HG02938 (cell line): ENCODE measurements around the gene C16orf86.
A peak's percentile ranks its signal among the peaks of the same experiment; 100 is the strongest.

ENCODE experiments used
- ATAC-seq: cut with Tn5 transposase; IDR thresholded peaks from one replicate; pipeline ENCODE4 v1.9.1; 2021; ENCODE audit warnings: mild to moderate bottlenecking, moderate library complexity; ENCODE audit not compliant: unreplicated experiment

The C16orf86 gene

GRCh38 chr16:67666032-67666551, 522 bp upstream of the C16orf86 start:
- no peak for ATAC-seq

GRCh38 chr16:67667453-67667816, 821 bp downstream of the C16orf86 start:
- ATAC-seq, result no peak

GRCh38 chr16:67667817-67668494, 1.3 kb downstream of the C16orf86 start:
- peak; percentile 66 for ATAC-seq

- ATAC-seq, result no peak
These were observed 2.0 kb downstream of the C16orf86 start for GRCh38 chr16:67668495-67669157.

DNA sequence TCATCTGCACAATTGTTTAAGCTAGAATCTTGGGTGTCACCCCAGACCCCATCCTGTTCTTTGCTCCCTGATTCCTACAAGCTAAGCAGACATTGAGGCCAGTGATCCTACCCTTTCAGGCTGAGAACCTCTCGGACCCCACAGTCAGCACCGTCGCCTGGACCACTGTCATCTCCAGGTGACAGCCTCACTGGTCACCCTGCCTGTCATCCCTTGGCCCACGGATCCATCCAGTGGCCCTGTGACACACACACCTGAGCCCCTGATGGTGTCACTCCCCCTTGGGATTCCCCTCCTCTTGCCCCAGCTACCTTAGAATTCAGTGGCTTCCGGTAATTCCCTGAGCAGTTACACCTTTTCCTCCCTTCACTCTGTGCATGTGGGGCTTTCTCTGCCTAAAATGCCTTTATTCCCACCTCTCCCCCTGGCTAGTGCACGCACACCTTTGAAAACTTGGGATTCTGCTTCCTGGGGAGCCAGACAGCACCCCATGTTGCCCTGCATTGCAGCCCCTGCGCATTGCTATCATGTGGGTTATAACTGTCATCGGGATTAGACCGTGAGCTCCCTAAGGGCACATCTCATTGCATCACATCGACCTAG, 3.0 kb downstream of the C16orf86 start:
- no peak for ATAC-seq

GRCh38 chr16:67672306-67672705, 5.7 kb downstream of the C16orf86 start:
- no peak for ATAC-seq

GRCh38 chr16:67672739-67673662, 6.4 kb downstream of the C16orf86 start:
- no peak for ATAC-seq

DNA sequence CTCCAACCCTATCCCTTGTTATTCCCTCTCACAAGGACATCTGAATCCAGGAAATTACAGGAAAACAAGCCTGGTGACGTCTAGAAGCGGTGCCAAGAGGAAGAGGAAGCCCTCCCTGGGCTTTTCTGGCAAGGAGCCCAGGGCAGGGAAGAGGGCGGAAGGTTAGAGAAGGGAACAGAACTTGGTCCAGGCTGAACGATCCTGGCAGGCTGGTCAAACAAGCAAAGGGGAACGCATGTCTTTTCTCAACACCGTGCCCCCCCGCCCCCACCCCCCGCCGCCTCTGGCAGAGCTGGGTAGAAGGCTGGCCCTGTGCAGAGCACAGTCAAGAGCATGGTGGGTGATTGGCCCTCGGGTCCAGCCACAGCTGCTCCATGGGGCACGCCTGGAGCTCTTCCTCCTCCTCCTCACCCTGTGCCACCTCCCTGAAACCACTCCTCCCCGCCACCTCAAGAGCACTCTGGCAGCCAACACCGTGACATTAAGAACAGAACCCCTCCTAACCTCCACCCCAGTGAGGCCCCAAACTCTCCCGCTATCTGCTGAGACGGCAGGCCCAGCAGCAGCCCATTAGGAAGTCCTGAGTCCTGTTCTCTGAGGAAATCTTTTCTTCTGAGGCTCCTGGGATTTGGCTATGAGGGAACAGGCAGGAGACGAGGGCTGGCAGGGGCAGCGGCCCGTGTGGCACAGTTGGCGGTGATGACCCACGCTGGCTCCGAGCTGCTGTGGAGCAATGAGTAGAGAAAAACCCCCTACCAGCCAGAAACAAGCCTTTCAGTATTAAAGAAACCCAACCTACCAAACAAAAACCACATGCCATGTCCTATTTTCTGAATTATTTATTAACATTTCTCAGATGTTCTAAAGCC, 7.3 kb downstream of the C16orf86 start:
- no peak for ATAC-seq

GRCh38 chr16:67674851-67675578, 8.4 kb downstream of the C16orf86 start:
- no peak for ATAC-seq

GRCh38 chr16:67675579-67675935, 8.9 kb downstream of the C16orf86 start:
- ATAC-seq, result no peak

- ATAC-seq, result no peak
These were observed 9.4 kb downstream of the C16orf86 start for GRCh38 chr16:67675999-67676398.

DNA sequence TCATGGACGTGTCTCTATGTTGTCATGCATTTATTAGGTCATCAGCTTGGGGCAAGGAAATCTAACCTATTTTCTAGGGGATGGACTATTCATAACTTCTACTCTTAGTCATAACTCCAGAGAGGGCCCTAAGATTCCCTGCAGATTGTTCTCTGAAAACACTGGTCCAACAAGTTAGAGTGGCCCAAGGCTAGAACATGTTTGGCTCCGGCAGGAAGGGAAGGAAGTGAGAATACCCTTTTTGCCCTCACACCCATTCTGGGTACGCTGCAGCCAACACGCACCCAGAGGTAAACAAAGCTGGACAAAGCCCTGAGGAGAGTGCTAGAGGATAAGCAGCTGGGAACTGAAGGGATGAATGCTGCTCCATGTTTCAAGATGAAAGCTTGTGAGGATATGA, 9.9 kb downstream of the C16orf86 start:
- no peak for ATAC-seq

- ATAC-seq, result no peak
These were observed 10.3 kb downstream of the C16orf86 start for GRCh38 chr16:67676939-67677338.

DNA sequence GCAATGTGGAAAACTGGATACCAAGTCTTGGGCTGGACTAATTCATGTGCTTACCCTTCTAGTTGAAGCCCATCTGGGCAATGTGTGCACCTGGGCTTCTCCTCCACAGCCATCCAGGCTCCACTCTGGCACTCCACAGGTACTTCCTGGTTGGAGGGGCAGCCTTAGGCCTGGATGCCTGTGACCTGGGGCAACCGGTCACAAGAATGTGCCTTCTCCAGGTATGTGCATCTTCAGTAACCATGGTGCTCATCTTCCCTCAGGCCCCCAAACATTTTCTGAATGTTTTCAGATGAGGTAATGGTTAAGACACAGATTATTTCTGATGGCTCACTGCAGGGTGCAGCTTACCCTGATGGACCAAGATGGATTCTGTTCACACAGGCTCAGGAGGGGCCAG, 11.1 kb downstream of the C16orf86 start:
- no peak for ATAC-seq

- no peak for ATAC-seq
These were observed 11.9 kb downstream of the C16orf86 start for GRCh38 chr16:67678354-67679023.

GRCh38 chr16:67679935-67680897, 13.6 kb downstream of the C16orf86 start:
- ATAC-seq, result no peak

DNA sequence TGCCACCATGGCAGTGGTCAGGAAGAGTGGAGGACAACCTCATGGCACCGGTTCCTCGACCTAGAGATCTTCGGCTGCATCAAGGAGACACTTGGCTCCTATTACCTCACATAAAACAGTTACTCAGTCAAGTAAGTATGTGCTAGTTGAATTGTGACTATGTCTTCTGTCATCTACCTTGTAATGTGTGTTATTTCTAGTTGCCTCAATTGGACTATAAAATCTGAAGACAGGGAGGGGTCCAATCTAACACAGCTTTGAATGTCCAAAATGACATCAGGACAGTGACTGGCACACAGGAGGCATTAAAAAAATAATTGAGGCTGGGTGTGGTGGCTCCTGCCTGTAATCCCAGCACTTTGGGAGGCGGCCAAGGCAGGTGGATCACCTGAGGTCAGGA, 17.2 kb downstream of the C16orf86 start:
- no peak for ATAC-seq
